Measurements from ENCODE around the gene PMPCA.

- TF ChIP-seq, protein P1, sequence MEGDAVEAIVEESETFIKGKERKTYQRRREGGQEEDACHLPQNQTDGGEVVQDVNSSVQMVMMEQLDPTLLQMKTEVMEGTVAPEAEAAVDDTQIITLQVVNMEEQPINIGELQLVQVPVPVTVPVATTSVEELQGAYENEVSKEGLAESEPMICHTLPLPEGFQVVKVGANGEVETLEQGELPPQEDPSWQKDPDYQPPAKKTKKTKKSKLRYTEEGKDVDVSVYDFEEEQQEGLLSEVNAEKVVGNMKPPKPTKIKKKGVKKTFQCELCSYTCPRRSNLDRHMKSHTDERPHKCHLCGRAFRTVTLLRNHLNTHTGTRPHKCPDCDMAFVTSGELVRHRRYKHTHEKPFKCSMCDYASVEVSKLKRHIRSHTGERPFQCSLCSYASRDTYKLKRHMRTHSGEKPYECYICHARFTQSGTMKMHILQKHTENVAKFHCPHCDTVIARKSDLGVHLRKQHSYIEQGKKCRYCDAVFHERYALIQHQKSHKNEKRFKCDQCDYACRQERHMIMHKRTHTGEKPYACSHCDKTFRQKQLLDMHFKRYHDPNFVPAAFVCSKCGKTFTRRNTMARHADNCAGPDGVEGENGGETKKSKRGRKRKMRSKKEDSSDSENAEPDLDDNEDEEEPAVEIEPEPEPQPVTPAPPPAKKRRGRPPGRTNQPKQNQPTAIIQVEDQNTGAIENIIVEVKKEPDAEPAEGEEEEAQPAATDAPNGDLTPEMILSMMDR (conservative IDR thresholded peaks at IDR 0.05; ENCODE audit: low read depth in 2 of 2), result no peak
- TF ChIP-seq CREB1 (CRISPR knock-in tag; IDR thresholded peaks at IDR 0.05; ENCODE audit: low read depth) (no peak), EZH2 (IDR thresholded peaks at IDR 0.05; ENCODE audit: low read depth, unreplicated experiment) (no peak), POLR2AphosphoS5 (IDR thresholded peaks at IDR 0.05; ENCODE audit: low read depth) (no peak), EZH2phosphoT487 (IDR thresholded peaks at IDR 0.05; ENCODE audit: unreplicated experiment) (no peak), REST (IDR thresholded peaks at IDR 0.05; ENCODE audit: unreplicated experiment) (no peak)
These were observed 25.7 kb downstream of the PMPCA start for GRCh38 chr9:136436055-136436634.

Measured in GM23338 (cell line).